ENCODE measurements around the gene UBA52. TPM values are rescaled to one million over a fixed set of nuclear protein-coding genes. Genes with fewer than 3 reads are reported as not detected.

Gene UBA52
- total and polyA plus RNA-seq, 2 of the 13 experiments (the other 11 are each of a cell fraction or from before 2014, with no cell fraction given): 959 to 1,782 TPM

DNA sequence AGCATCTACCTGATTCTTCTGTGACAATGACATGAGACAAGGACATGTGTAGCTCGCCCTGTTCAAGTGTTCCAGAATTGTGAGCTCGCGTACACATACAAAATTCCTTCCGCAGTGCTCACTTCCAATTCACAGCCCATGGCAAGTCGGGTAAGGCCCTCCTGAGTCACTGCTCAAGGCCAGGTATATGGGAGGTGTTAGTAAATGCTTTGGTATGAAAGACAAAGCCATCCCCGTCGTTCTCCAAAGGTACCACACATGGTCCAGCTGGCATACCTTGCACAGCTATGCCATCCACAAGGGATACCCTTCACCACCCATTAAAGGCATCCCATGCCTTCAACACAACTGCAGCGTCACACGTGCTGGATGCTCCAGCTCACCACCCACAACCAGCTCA lies 45.3 kb upstream of the UBA52 start:
- no peaks in the 10 kb centered on the region for H3K27me3 ChIP-seq (ENCODE audit: control insufficient read depth in 1 of 2, insufficient read depth in 2 of 2, low read length in 2 of 2)
- H3K27ac ChIP-seq (ENCODE audit: extremely low read length, insufficient read depth, low read length): no peak overlapping the region
- peaks cover 5% of the 10 kb centered on the region for H3K79me2 ChIP-seq (ENCODE audit: insufficient read depth, low read length)
- CTCF ChIA-PET (ENCODE audit: low intra/inter-chr PET ratio, low total read pairs): no interaction called here
- no peaks in the 10 kb centered on the region for H3K36me3 ChIP-seq (replicated peaks in 1 of 2; ENCODE audit: control insufficient read depth in 1 of 2, insufficient read depth in 2 of 2, low read length in 2 of 2)
- POLR2A ChIA-PET: interaction anchor here (0.6 kb wide), 1 partner anchor 12 kb away, joined by 3 read pairs; no protein-coding TSS in a partner anchor
- intact Hi-C loops (cut with micrococcal nuclease; ENCODE audit: unreplicated experiment) (loop anchor here (10.0 kb wide), 1 partner anchor 242 kb away; the partner anchor contains the start of gene JUND), in situ Hi-C loops (cut with HindIII; ENCODE audit: extremely low pct_ligation_motif_present, low pct_unique_long_range_greater_than_20kb) (loop anchor here (10.0 kb wide), 1 partner anchor 52 kb away; no protein-coding TSS in a partner anchor)
- FAIRE-seq (no peak), DNase-seq (ENCODE audit: low spot score) (no peak), ATAC-seq (no peak)
- H4K20me1 ChIP-seq (ENCODE audit: insufficient read depth, low read length): no peaks in the 10 kb centered on the region
- TF ChIP-seq NFRKB (IDR thresholded peaks at IDR 0.05): no peak
- TF ChIP-seq, protein P1, sequence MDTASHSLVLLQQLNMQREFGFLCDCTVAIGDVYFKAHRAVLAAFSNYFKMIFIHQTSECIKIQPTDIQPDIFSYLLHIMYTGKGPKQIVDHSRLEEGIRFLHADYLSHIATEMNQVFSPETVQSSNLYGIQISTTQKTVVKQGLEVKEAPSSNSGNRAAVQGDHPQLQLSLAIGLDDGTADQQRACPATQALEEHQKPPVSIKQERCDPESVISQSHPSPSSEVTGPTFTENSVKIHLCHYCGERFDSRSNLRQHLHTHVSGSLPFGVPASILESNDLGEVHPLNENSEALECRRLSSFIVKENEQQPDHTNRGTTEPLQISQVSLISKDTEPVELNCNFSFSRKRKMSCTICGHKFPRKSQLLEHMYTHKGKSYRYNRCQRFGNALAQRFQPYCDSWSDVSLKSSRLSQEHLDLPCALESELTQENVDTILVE (CRISPR knock-in tag; IDR thresholded peaks at IDR 0.05): no peak
- no peak for TF ChIP-seq ZNF44 (CRISPR knock-in tag; IDR thresholded peaks at IDR 0.05)
- no peak for TF ChIP-seq CC2D1A (CRISPR knock-in tag; IDR thresholded peaks at IDR 0.05)
- TF ChIP-seq, protein P2, sequence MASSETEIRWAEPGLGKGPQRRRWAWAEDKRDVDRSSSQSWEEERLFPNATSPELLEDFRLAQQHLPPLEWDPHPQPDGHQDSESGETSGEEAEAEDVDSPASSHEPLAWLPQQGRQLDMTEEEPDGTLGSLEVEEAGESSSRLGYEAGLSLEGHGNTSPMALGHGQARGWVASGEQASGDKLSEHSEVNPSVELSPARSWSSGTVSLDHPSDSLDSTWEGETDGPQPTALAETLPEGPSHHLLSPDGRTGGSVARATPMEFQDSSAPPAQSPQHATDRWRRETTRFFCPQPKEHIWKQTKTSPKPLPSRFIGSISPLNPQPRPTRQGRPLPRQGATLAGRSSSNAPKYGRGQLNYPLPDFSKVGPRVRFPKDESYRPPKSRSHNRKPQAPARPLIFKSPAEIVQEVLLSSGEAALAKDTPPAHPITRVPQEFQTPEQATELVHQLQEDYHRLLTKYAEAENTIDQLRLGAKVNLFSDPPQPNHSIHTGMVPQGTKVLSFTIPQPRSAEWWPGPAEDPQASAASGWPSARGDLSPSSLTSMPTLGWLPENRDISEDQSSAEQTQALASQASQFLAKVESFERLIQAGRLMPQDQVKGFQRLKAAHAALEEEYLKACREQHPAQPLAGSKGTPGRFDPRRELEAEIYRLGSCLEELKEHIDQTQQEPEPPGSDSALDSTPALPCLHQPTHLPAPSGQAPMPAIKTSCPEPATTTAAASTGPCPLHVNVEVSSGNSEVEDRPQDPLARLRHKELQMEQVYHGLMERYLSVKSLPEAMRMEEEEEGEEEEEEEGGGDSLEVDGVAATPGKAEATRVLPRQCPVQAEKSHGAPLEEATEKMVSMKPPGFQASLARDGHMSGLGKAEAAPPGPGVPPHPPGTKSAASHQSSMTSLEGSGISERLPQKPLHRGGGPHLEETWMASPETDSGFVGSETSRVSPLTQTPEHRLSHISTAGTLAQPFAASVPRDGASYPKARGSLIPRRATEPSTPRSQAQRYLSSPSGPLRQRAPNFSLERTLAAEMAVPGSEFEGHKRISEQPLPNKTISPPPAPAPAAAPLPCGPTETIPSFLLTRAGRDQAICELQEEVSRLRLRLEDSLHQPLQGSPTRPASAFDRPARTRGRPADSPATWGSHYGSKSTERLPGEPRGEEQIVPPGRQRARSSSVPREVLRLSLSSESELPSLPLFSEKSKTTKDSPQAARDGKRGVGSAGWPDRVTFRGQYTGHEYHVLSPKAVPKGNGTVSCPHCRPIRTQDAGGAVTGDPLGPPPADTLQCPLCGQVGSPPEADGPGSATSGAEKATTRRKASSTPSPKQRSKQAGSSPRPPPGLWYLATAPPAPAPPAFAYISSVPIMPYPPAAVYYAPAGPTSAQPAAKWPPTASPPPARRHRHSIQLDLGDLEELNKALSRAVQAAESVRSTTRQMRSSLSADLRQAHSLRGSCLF (CRISPR knock-in tag; IDR thresholded peaks at IDR 0.05; ENCODE audit: borderline replicate concordance): no peak
- no peak for TF ChIP-seq TEAD2 (CRISPR knock-in tag; IDR thresholded peaks at IDR 0.05)
- no peak for TF ChIP-seq ZSCAN25 (CRISPR knock-in tag; IDR thresholded peaks at IDR 0.05)
- TF ChIP-seq ZNF709 (CRISPR knock-in tag; IDR thresholded peaks at IDR 0.05): no peak
- TF ChIP-seq ZNF792 (CRISPR knock-in tag; IDR thresholded peaks at IDR 0.05): no peak
- no peak overlapping the region for H3K9ac ChIP-seq (ENCODE audit: insufficient read depth, low read depth, low read length)
- BruUV-seq (replicated peaks): no TSS peak
- H3K4me1 ChIP-seq (ENCODE audit: insufficient read depth, low read length): peaks cover 23% of the 10 kb centered on the region
- H3K4me3 ChIP-seq (replicated peaks in 1 of 3; ENCODE audit: insufficient read depth in 1 of 3, low read depth in 2 of 3, low read length in 3 of 3): no peak overlapping the region
- H2AFZ ChIP-seq (ENCODE audit: low read length): no peak overlapping the region
- H3K9me3 ChIP-seq (ENCODE audit: low read length): no peaks in the 10 kb centered on the region
- WGBS (ENCODE audit: low lambda C conversion rate): 65% methylated on average over 9 of the region's 9 CpGs
- H3K4me2 ChIP-seq (ENCODE audit: low read depth, low read length): no peak overlapping the region
